NAMALWA (cell line): ENCODE data around the gene NUAK1.
"Not testable (repeated sequence)": the region's sequence is repeated elsewhere in the genome, so short reads cannot be mapped to it uniquely, and the experiment has no call there.

Experiments used
- DNase-seq: peaks from one replicate; pipeline ENCODE4 v3.0.0-alpha.2; 2015; ENCODE audit warnings: low spot score

Gene NUAK1

GRCh38 chr12:106031761-106032622, 106.8 kb downstream of the NUAK1 start:
- no peak for DNase-seq

- no peak for DNase-seq
Observed at GRCh38 chr12:106030210-106031071, 108.3 kb downstream of the NUAK1 start.

- no peak for DNase-seq
Observed at GRCh38 chr12:106029532-106029931, 109.2 kb downstream of the NUAK1 start.

GRCh38 chr12:106027911-106028310, 110.8 kb downstream of the NUAK1 start:
- DNase-seq = no peak

- DNase-seq = no peak
Observed at GRCh38 chr12:106027286-106027685, 111.5 kb downstream of the NUAK1 start.

GRCh38 chr12:106025129-106025528, 113.6 kb downstream of the NUAK1 start:
- DNase-seq = no peak

GRCh38 chr12:106023039-106023438, 115.7 kb downstream of the NUAK1 start:
- no peak for DNase-seq

GRCh38 chr12:106022568-106023012, 116.2 kb downstream of the NUAK1 start:
- DNase-seq = no peak

GRCh38 chr12:106021516-106021915, 117.2 kb downstream of the NUAK1 start:
- DNase-seq = no peak

GRCh38 chr12:106020736-106021135, 118.0 kb downstream of the NUAK1 start:
- DNase-seq = no peak

GRCh38 chr12:106019144-106019543, 119.6 kb downstream of the NUAK1 start:
- no peak for DNase-seq

GRCh38 chr12:106018286-106018685, 120.5 kb downstream of the NUAK1 start:
- no peak for DNase-seq

- not testable (repeated sequence) for DNase-seq
Observed at GRCh38 chr12:106016601-106017278, 122.0 kb downstream of the NUAK1 start.

GRCh38 chr12:106015646-106016045, 123.1 kb downstream of the NUAK1 start:
- DNase-seq = no peak

GRCh38 chr12:106013941-106014340, 124.8 kb downstream of the NUAK1 start:
- no peak for DNase-seq
